ENCODE data around the gene TANGO6. TPM values are rescaled to one million over a fixed set of nuclear protein-coding genes. Genes with fewer than 3 reads are reported as not detected.

Gene TANGO6
- total RNA-seq, 6 donors from 2014 or later, result 11.7 to 30.4 (median 15.5) TPM

GRCh38 chr16:69111216-69111875, 268.0 kb downstream of the TANGO6 start:
- TF ChIP-seq CTCF (IDR thresholded peaks at IDR 0.05) (no peak), POLR2A (IDR thresholded peaks at IDR 0.05) (no peak), POLR2AphosphoS5 (IDR thresholded peaks at IDR 0.05) (no peak), EP300 (IDR thresholded peaks at IDR 0.05) (no peak)
- DNase-seq (no peak), ATAC-seq (ENCODE audit: low FRiP score in 2 of 2) (no peak)
- WGBS, 2 donors, result 75 to 86% methylated on average over 6 of the region's 6 CpGs
- Histone ChIP-seq H3K4me1 (peaks cover 15 to 35% (median 20%) of the 10 kb centered on the region in 4 donors), H3K27ac (no peak overlapping the region), H3K36me3 (peaks cover 12 to 48% (median 34%) of the 10 kb centered on the region in 4 donors), H3K4me3 (no peak overlapping the region), H3K9me3 (no peaks in the 10 kb centered on the region), H3K27me3 (peaks cover 0 to 14% (median 8%) of the 10 kb centered on the region in 4 donors)

- Histone ChIP-seq H3K4me1 (peaks cover 10 to 30% (median 15%) of the 10 kb centered on the region in 4 donors), H3K9me3 (no peaks in the 10 kb centered on the region), H3K27ac (no peak overlapping the region), H3K36me3 (peaks cover 12 to 51% (median 39%) of the 10 kb centered on the region in 4 donors), H3K27me3 (peaks cover 0 to 10% (median 6%) of the 10 kb centered on the region in 4 donors), H3K4me3 (no peak overlapping the region)
- no peak for DNase-seq
- TF ChIP-seq EP300 (IDR thresholded peaks at IDR 0.05) (no peak), CTCF (IDR thresholded peaks at IDR 0.05) (no peak), POLR2A (IDR thresholded peaks at IDR 0.05) (no peak), POLR2AphosphoS5 (IDR thresholded peaks at IDR 0.05) (no peak)
- WGBS, 2 donors, result 60 to 71% methylated on average over 2 to 5 of the region's 5 CpGs
- ATAC-seq (ENCODE audit: low FRiP score in 2 of 2), result no peak
These were observed 268.5 kb downstream of the TANGO6 start for GRCh38 chr16:69111876-69112230.

GRCh38 chr16:69112285-69113129, 269.2 kb downstream of the TANGO6 start:
- Histone ChIP-seq H3K27ac (no peak overlapping the region), H3K9me3 (no peaks in the 10 kb centered on the region)

GRCh38 chr16:69113216-69113615, 269.9 kb downstream of the TANGO6 start:
- ATAC-seq (ENCODE audit: low FRiP score in 2 of 2), result no peak
- H3K27ac ChIP-seq, result no peak overlapping the region
- no peak for DNase-seq
- TF ChIP-seq CTCF (IDR thresholded peaks at IDR 0.05) (no peak), EP300 (IDR thresholded peaks at IDR 0.05) (no peak), POLR2AphosphoS5 (IDR thresholded peaks at IDR 0.05) (no peak), POLR2A (IDR thresholded peaks at IDR 0.05) (no peak)
- H3K27me3 ChIP-seq, result no peaks in the 10 kb centered on the region
- WGBS, 2 donors, result 89 to 96% methylated on average over 7 of the region's 7 CpGs
- no peaks in the 10 kb centered on the region for H3K9me3 ChIP-seq
- peaks cover 12 to 56% (median 47%) of the 10 kb centered on the region in 4 donors for H3K36me3 ChIP-seq
- no peak overlapping the region for H3K4me3 ChIP-seq
- peaks cover 0 to 21% (median 2%) of the 10 kb centered on the region in 4 donors for H3K4me1 ChIP-seq

More at GRCh38 chr16:69112285-69113129, 269.2 kb downstream of the TANGO6 start:
- peaks cover 0 to 4% (median 1%) of the 10 kb centered on the region in 4 donors for H3K27me3 ChIP-seq
- DNase-seq (peak; percentile 53 to 69), ATAC-seq (ENCODE audit: low FRiP score in 2 of 2) (peak; percentile 72 to 75)
- no peak overlapping the region for H3K4me3 ChIP-seq
- H3K36me3 ChIP-seq, result peaks cover 12 to 51% (median 40%) of the 10 kb centered on the region in 4 donors
- 34 to 71% methylated on average over 1 to 6 of the region's 6 CpGs for WGBS, 2 donors
- TF ChIP-seq POLR2AphosphoS5 (IDR thresholded peaks at IDR 0.05) (no peak), EP300 (IDR thresholded peaks at IDR 0.05) (no peak), CTCF (IDR thresholded peaks at IDR 0.05) (peak; percentile 53 to 68 (median 59))
- H3K4me1 ChIP-seq, result peaks cover 4 to 28% (median 8%) of the 10 kb centered on the region in 4 donors

Measured in upper lobe of left lung (tissue), 6 donors.